GM23248 (cell line): ENCODE measurements around the gene CDH4. TPM values are rescaled to one million over a fixed set of nuclear protein-coding genes. Genes with fewer than 3 reads are reported as not detected.

Source experiments
- DNase-seq: peaks from one replicate; pipeline ENCODE4 v3.0.0-alpha.2; 2015
- H2AFZ ChIP-seq: fragments of 200-600 bp; sonication (generic); 2 replicates; pipeline ENCODE4 v1.6.1; 2016; ENCODE audit warnings: antibody characterized with exemption
- H3F3A ChIP-seq: fragments of 200-600 bp; sonication (generic); 2 replicates; pipeline ENCODE4 v1.6.1; 2016; ENCODE audit warnings: mild to moderate bottlenecking, antibody characterized with exemption, mixed run types; ENCODE audit not compliant: insufficient read depth
- H3K27ac ChIP-seq: fragments of 200-600 bp; sonication (generic); 2 replicates; pipeline ENCODE4 v1.5.1; 2016; ENCODE audit warnings: mild to moderate bottlenecking
- H3K27me3 ChIP-seq: fragments of 200-600 bp; sonication (generic); replicated peaks from 2 replicates; pipeline ENCODE4 v1.6.1; 2016; ENCODE audit warnings: mild to moderate bottlenecking; ENCODE audit not compliant: insufficient read depth
- H3K36me3 ChIP-seq: fragments of 200-600 bp; sonication (generic); 2 replicates; pipeline ENCODE4 v1.6.1; 2016; ENCODE audit warnings: low read depth, mild to moderate bottlenecking
- H3K4me1 ChIP-seq: fragments of 200-600 bp; sonication (generic); 2 replicates; pipeline ENCODE4 v1.6.1; 2016; ENCODE audit warnings: mild to moderate bottlenecking; ENCODE audit not compliant: insufficient read depth
- H3K4me2 ChIP-seq: fragments of 200-600 bp; sonication (generic); one replicate; pipeline ENCODE4 v1.6.1; 2016; ENCODE audit warnings: mild to moderate bottlenecking; ENCODE audit not compliant: unreplicated experiment
- H3K4me3 ChIP-seq: fragments of 200-600 bp; sonication (generic); 2 replicates; pipeline ENCODE4 v1.5.1; 2016; ENCODE audit warnings: mild to moderate bottlenecking
- H3K79me2 ChIP-seq: fragments of 200-600 bp; sonication (generic); 2 replicates; pipeline ENCODE4 v1.6.1; 2016; ENCODE audit warnings: mild to moderate bottlenecking; ENCODE audit not compliant: insufficient read depth
- H3K9ac ChIP-seq: fragments of 200-600 bp; sonication (generic); 2 replicates; pipeline ENCODE4 v1.6.1; 2016; ENCODE audit warnings: mild to moderate bottlenecking
- H3K9me2 ChIP-seq: fragments of 200-600 bp; sonication (generic); 2 replicates; pipeline ENCODE4 v1.6.1; 2016; ENCODE audit warnings: mixed run types, mild to moderate bottlenecking, moderate library complexity; ENCODE audit not compliant: insufficient read depth
- H3K9me3 ChIP-seq: fragments of 200-600 bp; sonication (generic); one replicate; pipeline ENCODE4 v1.6.1; 2017; ENCODE audit warnings: low read depth
- H4K20me1 ChIP-seq: fragments of 200-600 bp; sonication (generic); 2 replicates; pipeline ENCODE4 v1.6.0; 2016; ENCODE audit not compliant: insufficient read depth
- EZH2 ChIP-seq: fragments of 200-600 bp; sonication (generic); IDR thresholded peaks from 2 replicates; pipeline ENCODE4 v1.6.1; 2018; ENCODE audit warnings: antibody characterized with exemption, mild to moderate bottlenecking; ENCODE audit not compliant: insufficient read depth, poor library complexity, severe bottlenecking
- EZH2phosphoT487 ChIP-seq: fragments of 200-600 bp; sonication (generic); IDR thresholded peaks from 2 replicates; pipeline ENCODE4 v1.6.1; 2018; ENCODE audit warnings: antibody characterized with exemption, moderate library complexity, mild to moderate bottlenecking, low read depth; ENCODE audit not compliant: insufficient read depth
- whole genome bisulfite sequencing, 2 experiments: methylation state at CpG; one replicate each; pipeline ENCODE4 v1.1.6; 2015 to 2017; ENCODE audit warnings: low lambda C conversion rate in 2 of 2, low coverage in 1 of 2; ENCODE audit errors: missing lambda C conversion rate in 2 of 2; 5-methylcytosine and 5-hydroxymethylcytosine counted together
- in situ Hi-C: fragments of 300-500 bp; cut with MboI; formaldehyde crosslinking; loops from 2 replicates; pipeline ENCODE4 v1.15.0; 2020
- polyA plus RNA-seq: library from polyadenylated mRNA; unstranded; fragments of >200 nt; fragmentation: Nextera tagmentation; extraction: Ambion mirVana; gene quantifications from 2 replicates; pipeline ENCODE4 v1.2.1, GENCODE V29; 2016
- total RNA-seq: library from RNA; depleted of rRNA; stranded (reverse); fragments of >200 nt; shearing (Covaris generic); gene quantifications from 2 replicates; pipeline ENCODE4 v1.2.3, GENCODE V29; 2014

The CDH4 gene
- total and polyA plus RNA-seq, 2 experiments from 2014 or later: 1.1 to 3.9 TPM

DNA sequence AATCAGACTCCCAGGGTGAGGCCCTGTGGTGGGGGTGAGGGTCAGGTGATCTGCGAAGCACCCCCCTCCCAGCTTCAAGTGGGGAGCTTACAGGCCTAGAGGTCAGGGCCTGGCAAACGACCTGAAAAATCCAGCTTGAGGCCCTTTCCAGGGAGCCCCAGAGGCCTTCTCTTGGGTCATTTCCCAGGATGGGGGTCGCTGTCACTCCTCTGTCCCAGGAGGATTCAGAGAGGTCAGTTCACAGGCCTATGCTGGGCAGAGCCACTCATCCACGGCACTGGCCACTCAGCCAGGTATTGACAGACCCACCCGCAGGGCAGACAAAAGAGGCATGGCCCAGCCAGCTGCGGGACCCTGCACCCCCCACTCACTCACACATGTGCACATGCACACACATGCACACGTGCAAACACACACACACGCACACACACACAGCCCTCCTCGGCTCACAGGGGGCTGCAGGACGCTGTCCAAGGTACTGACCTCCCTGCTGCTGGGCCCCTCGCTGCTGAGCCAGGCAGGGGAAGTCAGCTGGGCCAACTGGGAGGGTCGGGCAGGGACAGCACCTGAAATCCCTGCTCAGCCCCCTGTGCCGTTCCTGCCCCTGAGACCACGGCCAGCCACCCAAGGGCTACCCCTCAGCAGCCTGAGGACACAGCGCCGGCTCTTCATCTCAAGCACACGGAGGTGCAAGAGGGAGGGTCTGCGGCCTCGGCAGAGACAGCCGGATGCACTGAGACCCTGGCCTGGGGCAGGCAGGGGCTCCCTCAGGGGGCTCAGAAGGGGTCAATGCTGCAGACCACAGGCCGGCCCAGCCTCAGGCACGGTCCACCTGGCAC, 699.9 kb downstream of the CDH4 start:
- Histone ChIP-seq H3K4me2 (no peak overlapping the region), H3K9ac (no peak overlapping the region), H3K36me3 (no peaks in the 10 kb centered on the region), H3K27me3 (peaks cover 16% of the 10 kb centered on the region), H3K4me1 (no peaks in the 10 kb centered on the region), H2AFZ (no peak overlapping the region), H3K9me3 (no peaks in the 10 kb centered on the region), H3F3A (no peaks in the 10 kb centered on the region), H3K79me2 (no peaks in the 10 kb centered on the region), H3K4me3 (no peak overlapping the region), H4K20me1 (no peaks in the 10 kb centered on the region), H3K9me2 (no peaks in the 10 kb centered on the region), H3K27ac (no peak overlapping the region)
- DNase-seq: peak; percentile 17
- in situ Hi-C loops: no loop called here
- TF ChIP-seq EZH2phosphoT487 (no peak), EZH2 (no peak)
- WGBS, 2 experiments: 22 to 32% methylated on average over 17 to 20 of the region's 22 CpGs

DNA sequence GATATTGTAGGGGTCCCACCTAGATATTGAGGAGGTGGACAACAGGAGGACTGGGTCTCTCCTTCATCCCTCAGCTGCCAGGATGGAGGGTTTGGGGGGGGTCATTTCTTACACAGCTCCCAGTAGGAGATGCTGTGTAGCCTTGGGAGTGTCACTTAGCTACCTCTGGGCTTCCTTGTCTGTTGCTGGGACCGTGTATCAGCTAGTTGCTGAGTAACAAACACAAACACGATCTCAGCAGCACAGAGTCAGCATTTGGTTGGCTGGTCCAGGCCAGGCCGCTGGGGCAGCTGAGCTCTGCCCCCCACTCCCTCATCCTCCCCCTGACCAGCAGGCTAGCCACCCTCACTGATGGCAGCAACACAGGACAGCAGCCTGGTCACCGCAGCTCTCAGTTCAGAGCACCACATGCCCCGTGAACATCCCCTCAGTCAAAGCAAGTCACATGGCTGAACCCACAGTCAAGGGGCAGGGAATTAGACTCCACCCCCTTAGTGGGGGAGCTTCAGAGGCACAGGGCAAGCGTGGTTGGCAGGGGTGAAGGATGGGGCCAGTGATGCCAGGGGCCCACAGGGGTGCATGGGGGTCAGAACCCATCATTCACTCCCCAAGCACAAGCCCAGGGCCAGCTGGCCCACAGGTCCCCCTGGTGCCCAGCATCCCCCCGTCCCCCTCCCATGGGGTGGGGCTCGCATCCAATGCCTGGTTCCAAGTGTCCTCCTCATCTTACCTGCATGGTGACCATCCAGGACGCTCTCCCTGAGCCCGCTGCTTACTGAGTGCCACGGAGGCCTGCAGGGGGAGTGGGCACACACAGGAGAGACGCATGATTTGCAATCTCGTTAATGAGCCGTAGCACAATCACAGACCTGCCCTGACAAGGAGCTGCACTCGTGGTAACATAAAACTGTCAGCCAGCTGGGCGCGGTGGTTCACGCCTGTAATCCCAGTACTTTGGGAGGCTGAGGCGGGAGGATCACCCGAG, 701.3 kb downstream of the CDH4 start:
- H3K27me3 ChIP-seq: peaks cover 16% of the 10 kb centered on the region
- H2AFZ ChIP-seq: no peak overlapping the region
- H3K79me2 ChIP-seq: no peaks in the 10 kb centered on the region
- H3K36me3 ChIP-seq: no peaks in the 10 kb centered on the region
- in situ Hi-C loops: no loop called here
- no peak for TF ChIP-seq EZH2
- no peak for TF ChIP-seq EZH2phosphoT487
- H3K9me2 ChIP-seq: no peaks in the 10 kb centered on the region
- DNase-seq: no peak
- no peaks in the 10 kb centered on the region for H3K4me1 ChIP-seq
- no peaks in the 10 kb centered on the region for H3K9me3 ChIP-seq
- H3F3A ChIP-seq: no peaks in the 10 kb centered on the region
- no peaks in the 10 kb centered on the region for H4K20me1 ChIP-seq
- H3K27ac ChIP-seq: no peak overlapping the region
- H3K9ac ChIP-seq: no peak overlapping the region
- no peak overlapping the region for H3K4me2 ChIP-seq
- 55 to 56% methylated on average over 19 to 20 of the region's 20 CpGs for WGBS, 2 experiments
- H3K4me3 ChIP-seq: no peak overlapping the region

DNA sequence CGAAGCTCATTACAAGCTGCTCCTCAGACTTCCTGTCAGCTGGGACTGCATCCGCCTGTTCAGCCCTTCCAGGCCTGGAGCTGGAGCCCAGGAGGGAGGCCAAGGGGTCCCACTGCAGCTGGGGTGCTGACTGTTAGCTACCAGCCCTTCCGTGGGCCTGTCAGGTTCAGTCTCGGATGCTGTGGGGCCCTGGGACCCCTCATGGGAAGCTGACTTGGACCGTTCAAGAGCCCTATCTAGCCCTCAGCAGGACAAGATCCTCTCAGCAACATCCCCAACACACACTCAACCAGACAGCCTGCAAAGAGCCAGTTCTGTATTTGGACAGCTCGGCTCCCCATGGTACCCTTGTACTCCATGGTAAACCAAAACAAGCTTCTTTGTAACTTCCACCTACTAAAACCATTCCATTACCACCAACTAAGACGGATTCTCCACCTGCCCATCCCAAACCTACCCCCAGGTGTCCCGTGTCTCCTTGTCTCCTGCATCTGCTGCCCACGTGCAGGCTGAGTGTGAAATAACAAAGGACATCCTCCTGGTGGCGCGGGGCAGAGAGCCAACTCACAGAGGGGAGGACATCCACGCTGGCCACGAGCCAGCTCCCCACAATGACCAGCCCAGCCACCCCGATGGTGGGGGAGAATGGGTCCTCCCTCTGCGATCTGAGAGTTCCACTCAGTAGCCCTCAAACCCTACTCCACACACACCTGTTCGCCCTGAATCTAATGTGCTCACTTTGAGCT, 702.4 kb downstream of the CDH4 start:
- Histone ChIP-seq H4K20me1 (no peaks in the 10 kb centered on the region), H3K27ac (no peak overlapping the region), H3K9ac (no peak overlapping the region), H3K79me2 (no peaks in the 10 kb centered on the region), H3K27me3 (peaks cover 16% of the 10 kb centered on the region), H2AFZ (no peak overlapping the region), H3K9me3 (no peaks in the 10 kb centered on the region), H3K4me1 (no peaks in the 10 kb centered on the region), H3F3A (no peaks in the 10 kb centered on the region), H3K4me2 (no peak overlapping the region), H3K36me3 (no peaks in the 10 kb centered on the region), H3K9me2 (no peaks in the 10 kb centered on the region), H3K4me3 (no peak overlapping the region)
- in situ Hi-C loops: no loop called here
- TF ChIP-seq EZH2 (no peak), EZH2phosphoT487 (no peak)
- no peak for DNase-seq
- WGBS, 2 experiments: 47 to 48% methylated on average over 15 to 16 of the region's 16 CpGs
